AML-193 (cell line): ENCODE results near the gene RDH14.

Experiments
- DNase-seq, 2 experiments: peaks; one replicate each; lab custom pipeline; 2025; lab: John Stamatoyannopoulos, UW

RDH14 gene

GRCh38 chr2:18566145-18566769 lies 5.8 kb upstream of the RDH14 start:
- DNase-seq, result no peak

- DNase-seq, result no peak
These were observed 288 bp upstream of the RDH14 start for GRCh38 chr2:18560797-18561085.

GRCh38 chr2:18559531-18560030 lies 872 bp downstream of the RDH14 start:
- peak in 1 of 2 experiments; percentile 42 for DNase-seq

- no peak for DNase-seq
These were observed 2.0 kb downstream of the RDH14 start for GRCh38 chr2:18558458-18558857.

GRCh38 chr2:18557121-18557520 lies 3.3 kb downstream of the RDH14 start:
- no peak for DNase-seq

- DNase-seq, result no peak
These were observed 7.9 kb downstream of the RDH14 start for GRCh38 chr2:18552351-18553077.

- DNase-seq, result no peak
These were observed 8.8 kb downstream of the RDH14 start for GRCh38 chr2:18551623-18552022.

- DNase-seq, result no peak
These were observed 9.3 kb downstream of the RDH14 start for GRCh38 chr2:18551169-18551568.

- no peak for DNase-seq
These were observed 10.0 kb downstream of the RDH14 start for GRCh38 chr2:18550433-18550832.

GRCh38 chr2:18549083-18549482 lies 11.4 kb downstream of the RDH14 start:
- DNase-seq, result no peak

- DNase-seq, result no peak
These were observed 11.8 kb downstream of the RDH14 start for GRCh38 chr2:18548621-18549020.

- DNase-seq, result no peak
These were observed 13.9 kb downstream of the RDH14 start for GRCh38 chr2:18546567-18546966.

- DNase-seq, result no peak
These were observed 15.1 kb downstream of the RDH14 start for GRCh38 chr2:18545384-18545783.

- DNase-seq, result no peak
These were observed 16.3 kb downstream of the RDH14 start for GRCh38 chr2:18544171-18544570.

GRCh38 chr2:18540872-18541271 lies 19.6 kb downstream of the RDH14 start:
- no peak for DNase-seq

- DNase-seq, result no peak
These were observed 23.8 kb downstream of the RDH14 start for GRCh38 chr2:18536697-18537096.

GRCh38 chr2:18536100-18536499 lies 24.4 kb downstream of the RDH14 start:
- no peak for DNase-seq

GRCh38 chr2:18531194-18531593 lies 29.3 kb downstream of the RDH14 start:
- no peak for DNase-seq

- no peak for DNase-seq
These were observed 32.6 kb downstream of the RDH14 start for GRCh38 chr2:18527822-18528221.

GRCh38 chr2:18527326-18527725 lies 33.1 kb downstream of the RDH14 start:
- DNase-seq, result no peak

- no peak for DNase-seq
These were observed 34.0 kb downstream of the RDH14 start for GRCh38 chr2:18526429-18526828.

GRCh38 chr2:18525852-18526251 lies 34.6 kb downstream of the RDH14 start:
- no peak for DNase-seq

- no peak for DNase-seq
These were observed 35.2 kb downstream of the RDH14 start for GRCh38 chr2:18525236-18525635.
